Measurements from ENCODE around the gene SERPINA4. TPM values are rescaled to one million over a fixed set of nuclear protein-coding genes. Genes with fewer than 3 reads are reported as not detected.

SERPINA4 gene
- total RNA-seq, 1 experiment from 2014 or later: not detected

DNA sequence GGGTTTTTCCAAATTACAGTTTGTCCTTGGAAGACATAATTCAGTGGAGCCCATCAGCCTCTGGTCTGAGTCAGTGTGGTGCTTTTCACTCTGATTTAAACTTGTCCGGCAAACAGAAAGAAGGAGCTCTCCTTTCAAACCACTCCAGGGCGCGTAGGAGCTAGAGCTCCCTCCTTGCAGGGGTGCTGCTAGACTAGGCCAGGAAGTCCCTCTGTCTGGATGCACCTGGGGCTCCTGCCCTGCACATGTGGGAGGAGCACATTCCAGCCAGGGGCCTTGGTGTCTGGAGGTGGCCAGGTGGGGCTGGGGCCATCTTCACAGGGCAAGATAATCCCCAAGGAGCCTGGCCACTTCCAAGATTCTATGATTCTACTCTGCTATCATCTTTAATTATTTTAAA is 54.0 kb downstream of the SERPINA4 start:
- Histone ChIP-seq H3K9me3 (no peaks in the 10 kb centered on the region; the same call in none of the 2 replicates), H3K4me3 (no peak overlapping the region), H3K27me3 (no peaks in the 10 kb centered on the region), H3K36me3 (no peaks in the 10 kb centered on the region)
- DNase-seq: no peak

DNA sequence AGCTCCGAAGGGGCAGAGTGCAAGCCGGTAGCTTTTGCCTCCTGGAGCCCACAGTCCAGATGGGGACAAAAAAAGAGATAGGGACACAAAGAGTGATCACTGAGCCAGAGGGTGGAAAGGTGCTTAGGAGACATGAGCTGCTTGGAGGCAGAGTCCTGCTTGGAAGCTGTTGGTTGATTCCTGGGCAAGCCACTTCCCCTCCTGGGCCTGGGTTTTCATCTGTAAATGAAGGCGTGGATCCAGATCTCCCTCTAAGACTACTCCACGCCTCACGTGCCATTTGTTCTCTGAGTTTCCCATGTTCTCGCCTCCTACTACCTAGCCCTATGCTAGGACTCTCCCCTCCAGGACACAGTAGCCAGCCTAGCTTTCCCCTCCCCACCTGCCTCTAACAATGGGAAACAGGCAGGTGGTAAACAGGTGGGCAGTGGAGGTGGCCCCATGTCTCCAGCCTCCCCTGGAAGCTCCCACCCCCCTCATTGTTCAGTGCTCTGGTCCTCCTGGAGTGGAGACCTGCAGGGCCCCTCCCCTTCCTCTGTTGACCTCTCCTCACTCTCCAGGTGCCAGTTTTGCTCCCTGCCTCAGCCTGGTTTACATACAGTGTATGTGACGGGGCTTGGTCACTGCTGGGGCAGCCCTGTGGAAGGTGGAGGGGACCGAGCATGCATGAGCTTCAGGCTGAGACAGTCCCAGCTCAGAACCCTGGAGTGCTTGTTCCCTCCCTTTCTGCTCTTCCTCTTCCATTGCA is 54.8 kb downstream of the SERPINA4 start:
- DNase-seq: no peak

GRCh38 chr14:94617366-94617941 is 56.2 kb downstream of the SERPINA4 start:
- Histone ChIP-seq H3K9me3 (no peaks in the 10 kb centered on the region; the same call in none of the 2 replicates), H3K27me3 (no peaks in the 10 kb centered on the region), H3K4me3 (no peak overlapping the region), H3K36me3 (no peaks in the 10 kb centered on the region)
- DNase-seq: no peak

More for the DNA sequence above, 54.8 kb downstream of the SERPINA4 start:
- no peaks in the 10 kb centered on the region for H3K36me3 ChIP-seq
- H3K27me3 ChIP-seq: no peaks in the 10 kb centered on the region
- H3K9me3 ChIP-seq: no peaks in the 10 kb centered on the region; the same call in none of the 2 replicates
- H3K4me3 ChIP-seq: no peak overlapping the region

DNA sequence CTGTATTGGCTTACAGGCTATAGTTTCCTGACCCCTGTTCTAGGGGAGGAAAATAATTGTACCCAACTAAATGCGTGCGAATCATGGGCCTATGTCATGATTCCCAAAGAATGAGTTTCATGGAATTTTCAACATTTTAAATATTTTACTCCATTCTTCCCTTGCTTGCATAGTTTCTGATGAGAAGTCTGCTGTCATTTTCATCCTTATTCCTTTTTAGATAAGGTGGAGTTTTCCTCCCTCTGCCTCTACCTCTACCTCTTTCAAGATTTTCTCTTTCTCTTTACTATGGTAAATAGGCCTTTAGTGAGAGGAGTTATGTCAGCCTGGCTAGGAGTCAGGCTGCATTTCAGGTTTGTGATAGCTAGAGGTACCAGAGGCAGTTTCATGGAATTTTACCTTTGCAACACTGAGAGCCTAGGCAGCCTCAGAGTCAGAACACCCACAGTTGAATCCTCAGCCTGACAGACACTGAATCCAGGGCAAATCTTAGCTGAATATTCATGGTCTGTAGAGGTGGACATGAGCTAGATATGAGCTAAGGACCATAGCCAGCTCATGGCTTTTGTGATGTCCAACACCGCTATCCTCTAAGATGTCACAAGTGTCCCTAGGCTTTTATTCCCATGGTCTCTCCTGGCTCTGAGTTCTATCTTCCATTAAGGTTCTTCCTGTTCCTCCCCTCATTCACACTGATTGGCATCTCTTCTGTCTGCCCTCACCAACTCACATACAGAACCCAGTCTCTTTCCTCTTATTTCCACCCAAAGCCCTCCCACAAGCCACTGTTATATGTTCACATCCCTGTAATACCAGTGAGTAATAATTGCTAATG is 57.0 kb downstream of the SERPINA4 start:
- Histone ChIP-seq H3K36me3 (no peaks in the 10 kb centered on the region), H3K27me3 (no peaks in the 10 kb centered on the region), H3K4me3 (no peak overlapping the region), H3K9me3 (no peaks in the 10 kb centered on the region; the same call in none of the 2 replicates)
- DNase-seq: no peak

GRCh38 chr14:94619297-94619696 is 58.1 kb downstream of the SERPINA4 start:
- no peaks in the 10 kb centered on the region; the same call in none of the 2 replicates for H3K9me3 ChIP-seq

More at GRCh38 chr14:94619297-94619696, 58.1 kb downstream of the SERPINA4 start:
- Histone ChIP-seq H3K4me3 (no peak overlapping the region), H3K36me3 (no peaks in the 10 kb centered on the region), H3K27me3 (no peaks in the 10 kb centered on the region)
- no peak for DNase-seq

Other genes with a start within 250 kb of the SERPINA4 start
- gene SERPINA6, start 238.1 kb upstream of the SERPINA4 start, total RNA-seq (2014; rRNA removed; shearing (Covaris generic); ENCODE audit: low replicate concordance): not detected in 2 replicates
- not detected in 2 replicates for gene SERPINA2, start 194.7 kb upstream of the SERPINA4 start, total RNA-seq (2014; rRNA removed; shearing (Covaris generic); ENCODE audit: low replicate concordance)
- gene SERPINA1, start 172.8 kb upstream of the SERPINA4 start, total RNA-seq (2014; rRNA removed; shearing (Covaris generic); ENCODE audit: low replicate concordance): 0.89 and 27.3 TPM in 2 replicates
- gene SERPINA11, start 108.6 kb upstream of the SERPINA4 start, total RNA-seq (2014; rRNA removed; shearing (Covaris generic); ENCODE audit: low replicate concordance): not detected in 2 replicates
- not detected in 2 replicates for gene SERPINA9, start 85.2 kb upstream of the SERPINA4 start, total RNA-seq (2014; rRNA removed; shearing (Covaris generic); ENCODE audit: low replicate concordance)
- not detected in 2 replicates for gene SERPINA12, start 52.0 kb upstream of the SERPINA4 start, total RNA-seq (2014; rRNA removed; shearing (Covaris generic); ENCODE audit: low replicate concordance)
- not detected in 2 replicates for gene SERPINA5, start 20.0 kb downstream of the SERPINA4 start, total RNA-seq (2014; rRNA removed; shearing (Covaris generic); ENCODE audit: low replicate concordance)
- gene SERPINA3, start 50.9 kb downstream of the SERPINA4 start, total RNA-seq (2014; rRNA removed; shearing (Covaris generic); ENCODE audit: low replicate concordance): 0.57 TPM in 1 of 2 replicates, not detected in the other
- gene GSC, start 208.7 kb downstream of the SERPINA4 start, total RNA-seq (2014; rRNA removed; shearing (Covaris generic); ENCODE audit: low replicate concordance): 0.26 TPM in 1 of 2 replicates, not detected in the other

Measured in MG63 (cell line).